NCI-H82 (cell line): ENCODE data around the gene ARFGAP1.

Experiments
- DNase-seq: peaks from one replicate; lab custom pipeline; 2025; lab: John Stamatoyannopoulos, UW

The ARFGAP1 gene

GRCh38 chr20:63319164-63320040, 46.8 kb downstream of the ARFGAP1 start:
- DNase-seq: no peak

DNA sequence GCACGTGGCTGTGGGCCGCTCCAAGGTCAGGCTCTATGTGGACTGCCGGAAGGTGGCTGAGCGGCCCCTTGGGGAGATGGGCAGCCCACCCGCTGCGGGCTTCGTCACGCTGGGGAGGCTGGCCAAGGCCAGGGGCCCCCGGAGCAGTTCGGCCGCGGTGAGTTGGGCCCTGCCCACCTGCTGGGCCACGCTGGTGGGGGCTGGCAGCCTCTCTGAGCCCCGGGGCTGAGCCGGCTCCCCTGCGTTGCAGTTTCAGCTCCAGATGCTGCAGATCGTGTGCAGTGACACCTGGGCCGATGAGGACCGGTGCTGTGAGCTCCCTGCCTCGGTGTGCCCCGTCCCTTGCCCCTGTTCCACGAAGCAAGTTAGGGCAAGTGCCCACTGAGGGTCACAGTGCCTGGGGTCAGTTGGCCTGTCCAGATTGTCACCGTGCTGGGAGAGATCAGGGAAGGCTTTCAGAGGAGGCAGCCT, 47.5 kb downstream of the ARFGAP1 start:
- no peak for DNase-seq

DNA sequence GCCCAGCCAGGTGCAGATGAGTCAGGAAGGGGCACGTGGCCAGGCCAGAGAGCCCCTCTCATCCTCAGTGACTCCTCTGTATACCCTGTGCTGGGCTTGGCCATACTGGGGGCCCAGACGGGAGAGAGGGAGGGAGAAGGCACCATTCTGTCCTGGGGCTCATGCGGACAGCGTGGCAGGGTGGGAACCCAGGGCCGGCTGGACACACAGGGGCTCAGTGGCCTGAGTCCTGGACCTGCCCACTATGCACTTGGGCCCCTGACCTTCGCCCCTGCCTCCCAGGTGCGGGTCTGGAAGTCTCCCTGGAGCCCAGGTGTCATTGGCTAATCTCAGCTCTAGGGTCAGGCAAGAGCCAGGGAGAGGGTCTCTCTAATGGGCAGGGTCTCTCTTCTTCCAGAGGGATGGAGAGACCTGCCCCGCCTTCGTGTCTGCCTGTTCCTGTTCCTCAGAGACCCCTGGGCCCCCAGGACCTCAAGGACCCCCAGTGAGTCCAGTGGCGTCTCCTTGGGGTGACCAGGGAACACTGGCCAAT, 48.1 kb downstream of the ARFGAP1 start:
- no peak for DNase-seq

GRCh38 chr20:63321148-63321831, 48.7 kb downstream of the ARFGAP1 start:
- DNase-seq: no peak

DNA sequence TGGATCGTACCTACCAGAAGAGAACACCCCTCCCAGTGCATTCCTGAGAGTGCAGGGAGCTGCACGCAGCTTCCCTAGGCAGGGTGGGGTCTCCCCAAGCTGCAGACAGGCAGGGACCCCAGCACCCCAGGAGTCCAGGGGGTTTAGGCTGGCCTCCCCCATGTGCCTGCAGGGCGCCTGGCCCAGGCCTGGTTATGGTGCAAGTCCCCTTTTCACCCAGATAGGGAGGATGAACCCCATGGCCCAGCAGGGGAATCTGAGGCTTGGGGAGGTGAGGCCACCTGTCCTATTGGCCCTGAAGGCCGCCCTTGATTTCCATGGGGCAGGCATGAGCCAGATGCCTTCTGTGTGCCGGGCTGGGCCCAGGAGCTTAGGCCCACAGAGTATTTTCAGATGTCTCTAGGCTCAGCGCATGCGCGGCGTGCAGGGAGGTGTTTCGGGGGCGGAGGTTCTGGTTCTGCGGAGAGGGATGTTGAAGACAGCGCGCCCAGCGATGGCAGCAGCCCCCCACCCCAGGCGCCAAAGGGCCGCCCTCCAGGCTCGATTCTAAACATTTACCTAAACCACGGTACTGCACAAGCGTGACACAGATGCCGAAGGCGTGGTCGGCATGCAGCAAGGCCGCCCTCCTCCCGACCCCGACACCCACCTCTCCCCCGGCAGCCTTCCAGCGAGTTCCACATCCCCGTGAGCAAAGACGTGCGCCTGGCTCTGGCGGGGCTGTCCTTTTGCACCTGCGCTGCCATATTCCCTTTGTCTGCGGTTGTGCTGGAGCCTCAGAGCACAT, 49.7 kb downstream of the ARFGAP1 start:
- peak; percentile 67 for DNase-seq

- DNase-seq: no peak
Measured at GRCh38 chr20:63322933-63323273, 50.3 kb downstream of the ARFGAP1 start.

- DNase-seq: peak; percentile 35
Measured at GRCh38 chr20:63323357-63323981, 50.9 kb downstream of the ARFGAP1 start.

DNA sequence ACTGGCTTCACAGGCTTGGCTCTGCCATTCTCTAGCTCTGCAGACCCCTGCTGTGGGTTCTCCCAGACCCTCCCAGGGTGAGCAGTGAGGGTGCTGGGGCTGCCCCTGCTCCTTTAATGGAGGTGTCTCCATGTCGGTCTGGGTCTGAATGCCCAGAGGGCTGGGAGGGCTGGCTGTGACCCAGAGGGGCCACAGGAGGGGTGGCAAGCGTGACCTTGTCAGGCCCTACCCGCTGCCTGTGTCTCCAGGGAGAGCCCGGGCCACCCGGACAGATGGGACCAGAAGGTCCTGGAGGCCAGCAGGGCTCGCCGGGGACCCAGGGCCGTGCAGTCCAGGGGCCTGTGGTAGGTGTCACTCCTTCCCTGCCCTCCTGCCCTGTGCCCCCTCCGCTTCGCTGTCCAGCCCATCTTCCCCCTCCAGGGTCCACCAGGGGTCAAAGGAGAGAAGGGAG, 52.4 kb downstream of the ARFGAP1 start:
- no peak for DNase-seq

DNA sequence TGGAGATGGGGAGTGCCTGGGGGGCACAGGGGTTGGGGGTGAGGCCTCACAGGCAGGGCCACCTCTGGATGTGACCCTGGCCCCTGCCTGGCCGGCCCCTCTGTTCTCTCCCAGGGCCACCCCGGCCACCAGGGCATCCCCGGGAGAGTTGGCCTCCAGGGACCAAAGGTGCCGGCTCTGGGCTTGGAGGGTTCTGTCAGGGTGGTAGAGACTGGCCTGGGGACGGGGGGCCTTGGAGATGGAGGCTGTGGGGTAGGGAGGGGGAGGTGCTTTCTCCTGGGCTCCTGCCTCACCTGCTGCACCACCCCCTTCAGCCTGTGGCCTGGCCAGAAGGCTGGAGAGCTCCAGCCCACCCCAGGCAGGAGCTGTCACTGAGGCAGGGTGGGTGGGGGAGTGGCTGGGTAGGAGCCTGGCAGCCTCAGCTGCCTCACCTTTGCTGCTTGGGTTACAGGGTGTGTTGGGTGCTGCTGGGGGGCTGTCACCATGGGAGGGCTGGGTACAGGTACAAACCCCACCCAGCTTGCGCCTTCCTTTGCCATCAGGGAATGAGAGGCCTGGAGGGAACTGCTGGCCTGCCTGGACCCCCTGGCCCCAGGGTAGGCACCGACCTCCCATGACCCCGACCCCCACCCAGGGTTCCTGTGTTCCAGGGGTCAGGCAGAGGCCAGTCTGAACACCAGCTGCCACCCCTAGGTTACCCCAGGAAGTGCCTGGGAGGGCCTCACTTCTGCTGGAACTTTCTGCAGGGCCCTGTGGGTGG, 53.1 kb downstream of the ARFGAP1 start:
- DNase-seq: no peak

DNA sequence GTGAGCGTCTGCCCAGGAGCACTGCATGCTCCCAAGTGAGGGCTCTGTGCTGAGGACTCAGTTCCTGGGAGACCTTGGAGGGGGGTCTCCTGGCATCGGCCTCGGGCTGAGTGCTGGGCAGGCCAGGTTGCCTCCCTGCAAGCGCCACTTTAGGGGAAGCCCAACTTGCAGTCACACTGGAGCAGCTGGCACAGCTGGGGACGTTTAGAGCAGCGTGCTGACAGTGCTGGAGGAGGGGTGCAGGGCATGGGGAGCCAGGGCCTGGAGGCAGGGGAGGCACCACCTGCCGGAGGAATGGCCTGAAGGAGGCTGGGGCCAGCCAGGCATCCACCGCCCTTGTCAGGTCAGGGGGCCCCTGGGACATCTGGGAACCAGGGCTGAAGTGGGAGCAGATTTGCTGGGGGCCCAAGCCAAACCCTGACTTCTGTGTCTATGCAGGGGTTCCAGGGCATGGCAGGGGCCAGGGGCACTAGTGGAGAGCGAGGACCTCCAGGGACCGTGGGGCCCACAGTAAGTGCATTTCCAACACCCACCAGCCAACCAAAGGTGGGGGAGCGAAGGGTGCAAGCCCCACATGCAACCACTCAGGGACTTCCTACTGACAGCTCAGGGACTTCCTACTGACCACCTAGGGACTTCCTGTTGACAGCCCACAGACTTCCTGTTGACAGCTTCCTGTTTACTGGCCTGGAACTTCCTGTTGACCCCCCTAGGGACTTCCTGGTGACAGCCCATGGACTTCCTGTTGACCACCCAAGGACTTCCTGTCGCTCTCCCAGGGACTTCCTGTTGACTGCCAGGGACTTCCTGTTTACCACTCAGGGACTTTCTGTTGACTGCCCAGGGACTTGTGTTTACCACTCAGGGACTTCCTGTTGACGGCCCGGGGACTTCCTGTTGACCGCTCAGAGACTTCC, 54.0 kb downstream of the ARFGAP1 start:
- no peak for DNase-seq

GRCh38 chr20:63327231-63327745, 54.7 kb downstream of the ARFGAP1 start:
- no peak for DNase-seq

- DNase-seq: no peak
Measured at GRCh38 chr20:63328026-63328700, 55.5 kb downstream of the ARFGAP1 start.

DNA sequence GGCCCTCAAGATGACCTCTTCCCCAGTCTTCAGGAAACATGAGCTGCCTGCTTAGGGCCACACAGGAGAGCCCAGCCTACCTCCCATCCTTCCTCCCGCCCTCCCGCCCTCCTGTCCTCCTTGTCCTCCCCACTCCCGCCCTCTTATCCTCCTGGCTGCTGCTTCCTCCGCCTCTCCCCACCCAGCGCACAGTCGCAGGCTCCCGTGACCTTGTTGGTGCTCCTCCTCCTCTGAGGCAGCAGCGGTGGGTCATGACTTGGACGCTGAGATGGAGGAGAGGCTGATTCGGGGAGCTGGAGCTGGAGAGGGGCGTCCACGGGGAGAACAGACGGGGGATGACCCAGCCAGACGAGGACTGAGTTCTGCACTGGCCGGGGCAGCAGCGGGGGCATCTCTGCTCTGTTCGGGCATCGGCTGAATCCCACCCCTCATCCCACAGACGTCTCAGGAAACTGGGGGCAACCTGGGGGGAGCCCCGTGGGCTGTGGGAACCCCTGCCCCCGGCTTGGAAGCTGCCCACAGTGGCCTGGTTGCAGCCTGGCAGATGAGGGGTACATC, 56.2 kb downstream of the ARFGAP1 start:
- no peak for DNase-seq

- DNase-seq: no peak
Measured at GRCh38 chr20:63329331-63330083, 56.9 kb downstream of the ARFGAP1 start.

- DNase-seq: no peak
Measured at GRCh38 chr20:63330084-63330760, 57.6 kb downstream of the ARFGAP1 start.

DNA sequence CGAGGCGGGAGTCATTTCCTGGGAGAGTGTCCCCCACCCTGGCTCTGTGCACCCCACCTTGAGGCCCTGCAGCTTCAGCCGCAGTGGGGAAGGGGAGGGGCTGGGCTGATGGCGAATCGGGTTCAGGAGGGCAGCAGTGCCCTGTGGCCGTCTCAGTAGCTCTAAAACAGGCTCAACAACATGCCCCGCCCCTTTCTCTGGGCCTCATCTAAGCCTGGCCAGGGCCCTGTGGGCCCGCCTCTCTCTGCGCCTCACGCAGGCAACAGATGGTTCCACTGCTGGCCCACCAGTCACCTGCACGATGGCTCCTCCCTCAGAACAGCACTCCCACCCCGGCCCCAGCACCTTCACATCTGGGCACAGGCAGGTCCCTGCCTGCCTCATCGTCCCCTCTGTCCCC, 58.3 kb downstream of the ARFGAP1 start:
- DNase-seq: peak; percentile 84

DNA sequence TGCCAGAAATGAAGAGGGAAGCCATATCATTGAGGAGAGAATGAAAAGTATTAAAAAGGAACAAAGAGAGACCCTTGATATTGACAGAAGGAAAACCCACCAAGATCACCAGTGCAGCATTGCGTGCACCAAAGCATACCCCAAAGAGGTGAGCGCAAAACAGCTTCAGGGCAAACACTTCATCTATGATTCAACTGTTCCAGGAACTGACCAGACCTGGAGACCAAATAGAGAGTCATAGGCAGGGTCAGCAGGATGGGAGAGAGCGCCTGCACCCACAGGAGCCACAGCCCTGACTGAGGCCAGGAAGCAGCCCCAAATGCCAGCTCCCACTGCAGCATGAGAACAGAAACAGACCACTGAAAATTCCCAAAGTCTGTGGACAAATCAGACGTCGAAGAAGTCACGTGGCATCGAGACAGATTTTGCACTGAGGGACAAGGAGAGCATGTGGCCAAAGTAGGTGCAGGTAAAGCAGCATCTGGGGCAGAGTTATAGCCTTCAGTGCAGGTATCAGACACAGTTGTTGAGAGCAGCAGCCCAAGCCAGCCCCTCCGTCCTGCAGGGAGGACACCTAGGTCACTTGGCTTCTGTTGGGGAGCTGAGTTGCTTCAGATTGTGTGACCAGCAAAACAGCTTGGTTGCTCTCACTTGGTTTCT, 59.3 kb downstream of the ARFGAP1 start:
- no peak for DNase-seq
